GM12872 (cell line): Measurements from ENCODE around the gene ADRA2C.

Source experiments
- TF ChIP-seq, protein P1 (sequence below): IDR thresholded peaks from 3 replicates; pipeline ENCODE4 v1.5.1; 2011; ENCODE audit warnings: low read depth, mild to moderate bottlenecking, low read length, moderate library complexity; ENCODE audit not compliant: insufficient read depth

The ADRA2C gene

GRCh38 chr4:3803475-3803847, 37.3 kb downstream of the ADRA2C start:
- TF ChIP-seq, protein P1, sequence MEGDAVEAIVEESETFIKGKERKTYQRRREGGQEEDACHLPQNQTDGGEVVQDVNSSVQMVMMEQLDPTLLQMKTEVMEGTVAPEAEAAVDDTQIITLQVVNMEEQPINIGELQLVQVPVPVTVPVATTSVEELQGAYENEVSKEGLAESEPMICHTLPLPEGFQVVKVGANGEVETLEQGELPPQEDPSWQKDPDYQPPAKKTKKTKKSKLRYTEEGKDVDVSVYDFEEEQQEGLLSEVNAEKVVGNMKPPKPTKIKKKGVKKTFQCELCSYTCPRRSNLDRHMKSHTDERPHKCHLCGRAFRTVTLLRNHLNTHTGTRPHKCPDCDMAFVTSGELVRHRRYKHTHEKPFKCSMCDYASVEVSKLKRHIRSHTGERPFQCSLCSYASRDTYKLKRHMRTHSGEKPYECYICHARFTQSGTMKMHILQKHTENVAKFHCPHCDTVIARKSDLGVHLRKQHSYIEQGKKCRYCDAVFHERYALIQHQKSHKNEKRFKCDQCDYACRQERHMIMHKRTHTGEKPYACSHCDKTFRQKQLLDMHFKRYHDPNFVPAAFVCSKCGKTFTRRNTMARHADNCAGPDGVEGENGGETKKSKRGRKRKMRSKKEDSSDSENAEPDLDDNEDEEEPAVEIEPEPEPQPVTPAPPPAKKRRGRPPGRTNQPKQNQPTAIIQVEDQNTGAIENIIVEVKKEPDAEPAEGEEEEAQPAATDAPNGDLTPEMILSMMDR, result no peak

DNA sequence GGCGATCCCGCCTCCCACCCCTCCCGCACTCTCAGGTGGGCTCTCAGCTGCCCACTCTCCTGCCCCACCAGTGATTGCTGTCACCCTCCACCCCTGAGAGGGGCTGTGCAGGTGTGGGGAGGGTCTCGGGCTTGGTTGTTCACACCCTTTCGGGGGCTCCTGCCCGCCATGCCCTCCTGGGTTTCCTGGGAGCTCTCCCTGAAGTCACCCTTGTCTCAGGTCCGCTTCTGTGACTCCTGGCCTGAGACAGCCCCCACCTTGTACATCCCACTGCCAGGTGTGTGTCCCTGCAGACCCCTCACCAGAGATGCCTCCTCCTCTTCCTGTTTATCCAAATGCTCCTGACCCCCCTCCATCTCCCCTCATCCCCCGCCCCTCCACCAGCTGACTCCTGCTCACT, 37.8 kb downstream of the ADRA2C start:
- TF ChIP-seq, protein P1, result no peak

- TF ChIP-seq, protein P1, result no peak
Observed at GRCh38 chr4:3805026-3805425, 38.8 kb downstream of the ADRA2C start.

DNA sequence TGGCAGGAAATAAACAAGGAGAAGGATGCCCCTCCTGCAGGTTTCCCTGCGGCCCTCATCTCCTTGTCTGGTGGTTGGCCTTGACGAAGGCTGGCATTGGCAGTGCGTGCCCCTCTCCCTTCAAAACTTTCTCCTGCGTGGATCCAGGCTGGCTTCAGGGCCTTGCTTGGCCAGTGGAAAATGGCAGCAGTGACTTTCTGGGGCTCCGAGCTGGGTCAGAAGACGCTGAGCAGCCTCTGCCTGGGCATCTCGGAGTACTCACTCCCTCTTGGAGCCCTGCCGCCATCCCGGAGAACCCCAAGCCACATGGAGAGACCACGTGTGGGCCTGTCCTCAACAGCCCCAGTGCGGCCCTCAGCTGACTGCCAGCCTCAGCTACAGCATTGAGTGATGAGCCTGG, 39.5 kb downstream of the ADRA2C start:
- TF ChIP-seq, protein P1, result no peak

GRCh38 chr4:3807311-3807710, 41.1 kb downstream of the ADRA2C start:
- TF ChIP-seq, protein P1, result no peak

DNA sequence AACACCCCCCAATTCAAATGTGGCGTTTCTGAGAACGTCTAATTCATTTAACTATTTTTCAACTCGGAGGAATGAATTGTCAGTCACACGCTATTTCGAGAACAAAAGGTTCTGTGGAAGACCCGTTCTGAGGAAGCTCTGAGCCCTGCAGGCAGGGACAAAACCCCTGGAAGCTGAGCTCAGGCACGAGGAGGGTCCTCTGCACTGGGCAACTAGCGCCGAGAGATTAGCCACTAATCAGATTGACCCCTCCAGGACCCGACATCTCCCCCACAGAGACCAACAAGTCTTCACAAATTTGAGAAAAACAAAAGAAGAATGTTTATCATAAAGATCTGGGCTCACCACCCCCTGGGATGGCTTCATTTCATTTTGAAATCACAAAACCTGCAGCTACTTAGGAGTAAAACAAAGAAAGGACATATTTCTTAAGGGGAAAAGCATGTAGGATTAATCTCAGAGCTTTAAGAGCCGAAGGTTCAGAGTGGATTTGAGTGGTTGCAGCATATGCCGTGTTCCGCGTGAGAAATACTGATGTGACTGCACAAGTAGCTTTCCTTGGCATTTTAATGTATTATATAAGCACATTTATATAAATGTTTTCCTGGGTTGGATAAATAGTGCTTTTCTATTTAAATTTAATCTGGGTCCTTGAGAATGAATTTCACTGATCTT, 41.8 kb downstream of the ADRA2C start:
- TF ChIP-seq, protein P1, result no peak

DNA sequence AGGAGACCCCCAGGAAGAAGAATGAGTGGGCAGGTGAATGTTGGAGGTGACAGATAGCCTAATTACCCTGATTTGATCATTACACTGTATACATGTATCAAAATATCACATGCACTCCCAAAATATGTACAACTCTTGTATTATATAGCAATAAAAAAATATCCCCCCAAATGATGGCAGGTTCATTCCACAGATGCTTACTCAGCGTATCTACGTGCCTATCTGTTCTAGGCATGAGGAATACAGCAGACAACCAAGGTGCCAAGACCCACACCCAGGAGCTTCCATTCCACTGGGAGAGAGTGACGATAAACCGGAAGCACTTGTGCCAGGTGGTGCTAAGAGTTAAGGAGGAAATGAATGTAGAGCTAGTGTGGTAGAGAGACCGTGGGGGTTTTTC, 42.4 kb downstream of the ADRA2C start:
- TF ChIP-seq, protein P1, result no peak
